Progenitor cell of endocrine pancreas (in vitro differentiated cells): ENCODE data around the gene KIF18B. TPM values are rescaled to one million over a fixed set of nuclear protein-coding genes. Genes with fewer than 3 reads are reported as not detected.

Experiments
- DNase-seq: peaks from one replicate; pipeline ENCODE4 v3.0.0; 2021; ENCODE audit warnings: low spot score; ENCODE audit not compliant: unreplicated experiment
- H3K27ac Mint-ChIP-seq: 2 replicates; pipeline ENCODE4 v1.8.0; 2021; ENCODE audit warnings: mild to moderate bottlenecking, moderate library complexity, mixed read lengths
- H3K27me3 Mint-ChIP-seq: 2 replicates; pipeline ENCODE4 v1.8.0; 2021; ENCODE audit warnings: mixed read lengths
- H3K36me3 Mint-ChIP-seq: 2 replicates; pipeline ENCODE4 v1.8.0; 2022; ENCODE audit warnings: mixed read lengths; ENCODE audit not compliant: insufficient read depth
- H3K4me1 Mint-ChIP-seq: 2 replicates; pipeline ENCODE4 v1.8.0; 2021; ENCODE audit warnings: low read depth, mixed read lengths
- H3K4me3 Mint-ChIP-seq: 2 replicates; pipeline ENCODE4 v1.8.0; 2021; ENCODE audit warnings: low read depth, mild to moderate bottlenecking, moderate library complexity, mixed read lengths
- H3K9me3 Mint-ChIP-seq: 2 replicates; pipeline ENCODE4 v1.8.0; 2021; ENCODE audit warnings: low read depth, mixed read lengths
- CTCF ChIP-seq: fragments of 200-600 bp; sonication (generic); IDR thresholded peaks from one replicate; pipeline ENCODE4 v1.5.0; 2021; ENCODE audit warnings: antibody characterized with exemption, mild to moderate bottlenecking; ENCODE audit not compliant: unreplicated experiment
- total RNA-seq: library from RNA; stranded (reverse); gene quantifications from 2 replicates; pipeline ENCODE4 v1.2.1, GENCODE V29; 2021

KIF18B gene
- total RNA-seq, 1 donor from 2014 or later: 27.7 TPM

- peaks cover 2% of the 10 kb centered on the region for H3K4me1 Mint-ChIP-seq
- H3K4me3 Mint-ChIP-seq: no peak overlapping the region
- no peak for TF ChIP-seq CTCF
- peaks cover 5% of the 10 kb centered on the region for H3K36me3 Mint-ChIP-seq
- peaks cover 49% of the 10 kb centered on the region for H3K27me3 Mint-ChIP-seq
- H3K9me3 Mint-ChIP-seq: no peaks in the 10 kb centered on the region
- no peak for DNase-seq
- H3K27ac Mint-ChIP-seq: no peak overlapping the region
Measured at GRCh38 chr17:44922136-44922535, 25.4 kb downstream of the KIF18B start.

- no peak for DNase-seq
- no peak for TF ChIP-seq CTCF
- Mint-ChIP-seq H3K9me3 (no peaks in the 10 kb centered on the region), H3K4me3 (no peak overlapping the region), H3K27me3 (peaks cover 49% of the 10 kb centered on the region), H3K36me3 (peaks cover 2% of the 10 kb centered on the region), H3K27ac (no peak overlapping the region), H3K4me1 (peaks cover 2% of the 10 kb centered on the region)
Measured at GRCh38 chr17:44921122-44921882, 26.3 kb downstream of the KIF18B start.

DNA sequence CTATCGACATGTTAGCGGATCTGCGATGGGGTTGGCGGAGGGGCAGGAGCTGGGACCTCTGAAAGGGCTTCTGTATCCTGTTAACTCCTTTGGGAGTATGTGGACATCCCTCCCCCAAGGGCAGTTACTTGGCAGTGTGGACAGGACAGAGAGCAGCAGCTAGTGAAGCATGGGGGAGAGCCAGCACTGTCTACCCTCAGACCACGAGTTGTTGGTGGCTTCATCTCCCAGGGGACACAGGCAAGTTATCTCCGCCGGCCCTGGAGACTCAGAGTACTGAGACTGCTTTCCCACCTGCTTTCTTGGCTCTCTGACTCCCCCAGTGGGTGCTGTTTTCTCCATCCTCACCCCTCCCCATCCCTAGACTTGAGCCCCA, 27.0 kb downstream of the KIF18B start:
- H3K27me3 Mint-ChIP-seq: peaks cover 49% of the 10 kb centered on the region
- no peak overlapping the region for H3K4me3 Mint-ChIP-seq
- DNase-seq: no peak
- H3K36me3 Mint-ChIP-seq: no peaks in the 10 kb centered on the region
- H3K9me3 Mint-ChIP-seq: no peaks in the 10 kb centered on the region
- H3K4me1 Mint-ChIP-seq: peaks cover 2% of the 10 kb centered on the region
- H3K27ac Mint-ChIP-seq: no peak overlapping the region
- TF ChIP-seq CTCF: no peak

DNA sequence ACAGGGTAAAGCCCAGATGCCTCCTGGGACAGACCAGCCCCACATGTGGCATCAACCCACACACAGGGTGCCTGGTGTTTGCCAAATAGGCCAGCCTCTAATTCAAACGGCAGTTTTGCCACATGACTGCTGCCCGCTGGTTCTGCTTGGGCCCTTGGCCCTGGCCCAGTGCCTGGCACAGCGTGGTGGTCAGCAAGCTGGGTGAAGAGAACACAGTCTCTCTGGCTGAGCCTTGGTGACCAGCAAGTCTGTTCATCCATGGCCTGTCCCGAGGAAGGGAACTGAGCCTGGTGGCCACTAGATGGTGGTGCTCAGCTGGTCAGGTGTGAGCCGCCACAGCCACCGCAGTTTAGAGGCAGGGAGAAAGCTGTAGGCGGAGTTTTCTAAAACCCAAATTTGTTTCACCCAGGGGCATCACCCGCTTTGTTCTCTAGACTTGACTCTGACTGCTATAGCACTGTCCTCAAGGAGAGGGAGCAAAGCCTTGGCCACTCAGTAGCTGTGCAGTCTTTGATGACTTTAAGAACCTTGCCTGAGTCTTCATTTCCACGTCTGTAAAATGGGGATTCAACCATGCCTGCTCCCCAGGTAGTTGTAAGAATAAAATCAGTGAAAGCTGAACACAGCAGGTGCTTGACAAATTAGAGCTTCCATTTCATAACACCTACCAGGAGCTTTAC, 27.5 kb downstream of the KIF18B start:
- H3K27me3 Mint-ChIP-seq: peaks cover 49% of the 10 kb centered on the region
- H3K27ac Mint-ChIP-seq: no peak overlapping the region
- peak; percentile 79 for TF ChIP-seq CTCF
- no peaks in the 10 kb centered on the region for H3K36me3 Mint-ChIP-seq
- H3K9me3 Mint-ChIP-seq: no peaks in the 10 kb centered on the region
- H3K4me3 Mint-ChIP-seq: no peak overlapping the region
- H3K4me1 Mint-ChIP-seq: peaks cover 2% of the 10 kb centered on the region
- peak; percentile 64 for DNase-seq

DNA sequence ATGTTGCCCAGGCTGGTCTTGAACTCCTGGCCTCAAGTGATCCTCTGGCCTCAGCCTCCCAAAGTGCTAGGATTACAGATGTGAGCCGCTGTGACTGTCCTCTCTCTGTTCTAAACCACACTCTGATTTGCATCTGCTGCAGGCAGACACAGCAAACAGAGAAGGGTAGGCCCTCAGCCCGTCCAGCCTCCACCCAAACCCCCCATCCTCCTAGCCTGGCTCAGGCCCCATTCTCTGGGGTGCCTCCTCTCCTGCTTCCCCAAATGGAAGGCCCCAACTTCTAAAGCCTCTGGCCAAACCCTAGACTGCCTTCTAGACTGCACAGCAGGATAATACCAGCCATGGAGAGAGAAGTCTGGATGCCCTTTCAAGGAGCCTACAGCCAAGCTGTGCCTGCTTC, 28.2 kb downstream of the KIF18B start:
- DNase-seq: no peak
- Mint-ChIP-seq H3K9me3 (no peaks in the 10 kb centered on the region), H3K4me3 (no peak overlapping the region), H3K27ac (no peak overlapping the region), H3K36me3 (no peaks in the 10 kb centered on the region), H3K4me1 (peaks cover 2% of the 10 kb centered on the region), H3K27me3 (peaks cover 52% of the 10 kb centered on the region)
- no peak for TF ChIP-seq CTCF
